Panc1 (cell line): ENCODE measurements around the gene HSPBP1. TPM values are rescaled to one million over a fixed set of nuclear protein-coding genes. Genes with fewer than 3 reads are reported as not detected.
"Not testable (repeated sequence)": the region's sequence is repeated elsewhere in the genome, so short reads cannot be mapped to it uniquely, and the experiment has no call there.

Experiments
- ATAC-seq: fragments of 200-7000 bp; cut with Tn5 transposase; 2 replicates; pipeline ENCODE4 v1.9.1; 2020; ENCODE audit warnings: mild to moderate bottlenecking, moderate library complexity
- Bru-seq: library from RNA; stranded (reverse); fragments of 400-500 nt; gene quantifications from one replicate; lab custom pipeline; 2021; lab: Mats Ljungman, UMichigan
- BruChase-seq, 2 experiments: library from RNA; stranded (reverse); fragments of 400-500 nt; gene quantifications; one replicate each; lab custom pipeline; 2021; lab: Mats Ljungman, UMichigan
- BruUV-seq: library from RNA; stranded (reverse); fragments of 400-500 nt; replicated peaks from 2 replicates; lab custom pipeline; 2021; lab: Mats Ljungman, UMichigan
- CTCF ChIA-PET: fragments of 300-600 bp; sonication (Branson Sonifier 250); formaldehyde crosslinking; loops from one replicate; lab custom pipeline; 2022; ENCODE audit warnings: antibody characterized with exemption; lab: Charles Lee
- POLR2A ChIA-PET: fragments of 300-600 bp; sonication (Branson Sonifier 250); formaldehyde crosslinking; loops from one replicate; lab custom pipeline; 2022; ENCODE audit warnings: antibody characterized with exemption; lab: Charles Lee
- DNase-seq: peaks from one replicate; pipeline ENCODE4 v3.0.0-alpha.2; 2010; ENCODE audit warnings: low read depth, low spot score
- H3K27ac ChIP-seq: 2 replicates; pipeline ENCODE4 v1.5.1; 2011; ENCODE audit warnings: mild to moderate bottlenecking, low read length, inconsistent platforms
- H3K27me3 ChIP-seq: fragments of 200-500 bp; sonication (Bioruptor generic); 2 replicates; pipeline ENCODE4 v1.6.0; 2014; ENCODE audit warnings: low read length, inconsistent platforms; ENCODE audit not compliant: control insufficient read depth, insufficient read depth
- H3K36me3 ChIP-seq: fragments of 200-500 bp; sonication (Bioruptor generic); 2 replicates; pipeline ENCODE4 v1.5.1; 2014; ENCODE audit warnings: inconsistent platforms, mild to moderate bottlenecking, low read length, moderate library complexity; ENCODE audit not compliant: control insufficient read depth, insufficient read depth
- H3K4me1 ChIP-seq: 2 replicates; pipeline ENCODE4 v1.5.1; 2011; ENCODE audit warnings: inconsistent platforms, mild to moderate bottlenecking, low read length, moderate library complexity; ENCODE audit not compliant: control insufficient read depth, insufficient read depth
- H3K4me3 ChIP-seq, 2 experiments: 2 replicates each; pipeline ENCODE4 v1.5.1; 2011 to 2012; ENCODE audit warnings: low read depth in 2 of 2, low read length in 2 of 2, mild to moderate bottlenecking in 2 of 2, inconsistent platforms in 1 of 2, moderate library complexity in 1 of 2
- H3K9me3 ChIP-seq: fragments of 200-500 bp; sonication (Bioruptor generic); 2 replicates; pipeline ENCODE4 v1.5.1; 2014; ENCODE audit warnings: low read depth, mild to moderate bottlenecking, inconsistent platforms, low read length, moderate library complexity; ENCODE audit not compliant: control insufficient read depth, insufficient read depth
- CTCF ChIP-seq: fragments of 450-650 bp; IDR thresholded peaks from 2 replicates; pipeline ENCODE4 v1.5.1; 2017; ENCODE audit warnings: mild to moderate bottlenecking
- POLR2AphosphoS5 ChIP-seq: IDR thresholded peaks from 2 replicates; pipeline ENCODE4 v1.6.1; 2012; ENCODE audit warnings: mild to moderate bottlenecking, low read depth, low read length, moderate library complexity
- REST ChIP-seq, 2 experiments: IDR thresholded peaks; 2 replicates each; pipeline ENCODE4 v1.6.1; 2011 to 2012; ENCODE audit warnings: low read depth in 2 of 2, control low read depth in 1 of 2, low read length in 1 of 2, mild to moderate bottlenecking in 1 of 2, moderate library complexity in 1 of 2; ENCODE audit not compliant: insufficient read depth in 1 of 2
- SIN3A ChIP-seq: IDR thresholded peaks from 2 replicates; pipeline ENCODE4 v1.6.1; 2012; ENCODE audit warnings: low read depth, mild to moderate bottlenecking, low read length, moderate library complexity, borderline replicate concordance; ENCODE audit not compliant: insufficient read depth
- TCF7L2 ChIP-seq: IDR thresholded peaks from 2 replicates; pipeline ENCODE4 v1.6.1; 2011; ENCODE audit warnings: mild to moderate bottlenecking, low read depth, low read length, inconsistent platforms
- in situ Hi-C: cut with HindIII; loops from 2 replicates; pipeline ENCODE4 v1.10.0; 2016; ENCODE audit warnings: low sequenced_read_pairs, low pct_unique_long_range_greater_than_20kb
- intact Hi-C: fragments of 100-400 bp; cut with micrococcal nuclease; formaldehyde crosslinking; loops from one replicate; pipeline ENCODE4 v1.10.0; 2022; ENCODE audit not compliant: unreplicated experiment
- long read RNA-seq: library from polyadenylated mRNA; unstranded; transcript quantifications from one replicate; pipeline ENCODE4 v2.0.0, GENCODE V29; 2021; ENCODE audit not compliant: unreplicated experiment
- polyA plus RNA-seq: library from polyadenylated mRNA; unstranded; fragments of >200 nt; gene quantifications from one replicate; pipeline ENCODE4 v1.2.1, GENCODE V29; 2012; ENCODE audit warnings: missing spikeins; ENCODE audit not compliant: insufficient read length
- total RNA-seq: library from RNA; stranded (reverse); gene quantifications from one replicate; pipeline ENCODE4 v1.2.1, GENCODE V29; 2021; ENCODE audit not compliant: unreplicated experiment

HSPBP1 gene
- total RNA-seq (84.2 TPM), Bru-seq, nascent RNA (percentile 70 among the genes with signal in this experiment), BruChase-seq, experiment 1, labeled RNA remaining after a 2-hour chase (percentile 74 among the genes with signal in this experiment), BruChase-seq, experiment 2, labeled RNA remaining after a 6-hour chase (percentile 80 among the genes with signal in this experiment)
- polyA plus RNA-seq, result 155 TPM
- long read RNA-seq, transcript HSPBP1-202 (8 exons, 1,572 nt), result major isoform, 93 of 179 reads
- long read RNA-seq, transcript HSPBP1-206 (7 exons, 1,449 nt), result minor isoform, 6 of 179 reads
- long read RNA-seq, partial matches to known transcripts, result 17 of 179 reads
- long read RNA-seq, other reads (novel, unspliced or antisense), result 60 of 179 reads

- H3K27ac ChIP-seq, result peak within 1 kb of the TSS; percentile 76
- ATAC-seq (peak; percentile 97), DNase-seq (peak; percentile 90)
- CTCF ChIA-PET, result no interaction called here
- H3K9me3 ChIP-seq, result no peaks in the 10 kb centered on the region
- TF ChIP-seq REST (IDR thresholded peaks at IDR 0.05; ENCODE audit: insufficient read depth in 1 of 2, low read depth in 2 of 2, low read length in 1 of 2) (no peak), SIN3A (peak; percentile 83; the same call in 1 of the 2 replicates), TCF7L2 (0 out of 2 replicates have a peak, but pooled peaks have one; percentile 47), POLR2AphosphoS5 (peak; percentile 78), CTCF (no peak)
- H3K27me3 ChIP-seq, result no peaks in the 10 kb centered on the region
- in situ Hi-C loops, result no loop called here
- POLR2A ChIA-PET, result interaction anchor here (0.6 to 1.2 kb wide), 2 partner anchors 21 to 60 kb away, joined by 6 to 7 read pairs; partner anchors contain the start of genes KMT5C and PPP6R1
- no TSS peak for BruUV-seq
- no peaks in the 10 kb centered on the region for H3K36me3 ChIP-seq
- intact Hi-C loops, result no loop called here
- H3K4me1 ChIP-seq, result peaks cover 15% of the 10 kb centered on the region
- peak within 1 kb of the TSS; percentile 66 to 68 for H3K4me3 ChIP-seq
Measured at GRCh38 chr19:55279770-55280643, at the start of gene HSPBP1. Gene HSPBP1 (minus strand): TSS chr19:55280110. CDS start chr19:55279608, 502 bp downstream.

GRCh38 chr19:55328774-55329318 lies 48.9 kb upstream of the HSPBP1 start:
- BruUV-seq, ATAC-seq, DNase-seq, in situ Hi-C loops, intact Hi-C loops, H3K4me1 ChIP-seq, H3K9me3 ChIP-seq, H3K4me3 ChIP-seq, H3K36me3 ChIP-seq, H3K27me3 ChIP-seq, CTCF ChIA-PET, H3K27ac ChIP-seq: not testable (repeated sequence)
- POLR2A ChIA-PET, result interaction anchor here (0.7 kb wide), 1 partner anchor 413 kb away, joined by 16 read pairs; no protein-coding TSS in a partner anchor
